Measurements from ENCODE around the gene SFRP5. TPM values are rescaled to one million over a fixed set of nuclear protein-coding genes. Genes with fewer than 3 reads are reported as not detected.

Gene SFRP5
- total and polyA plus RNA-seq, 2 donors from 2014 or later, result 0.22 to 0.31 TPM

DNA sequence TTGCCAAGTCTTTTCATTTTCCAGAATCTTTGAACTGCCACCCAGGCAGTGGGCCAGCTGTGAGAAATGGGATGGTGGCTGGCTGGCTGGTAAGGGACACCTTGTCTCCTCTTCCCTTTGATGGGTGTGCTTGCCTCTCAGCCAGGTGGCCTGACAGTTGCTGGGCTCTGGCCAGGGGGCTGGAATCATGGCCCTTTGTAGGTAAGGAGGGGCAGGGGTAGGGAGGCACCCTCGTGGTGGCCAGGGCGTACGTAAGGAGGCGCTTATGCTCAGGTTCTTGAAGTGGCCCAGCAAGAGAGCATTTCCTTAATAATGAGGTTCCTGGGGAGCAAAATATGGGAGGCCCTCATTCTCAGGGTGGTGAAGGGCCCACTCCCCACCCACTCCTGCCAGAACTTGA lies 44.8 kb upstream of the SFRP5 start:
- Histone ChIP-seq H3K4me1 (ENCODE audit: control insufficient read depth in 2 of 3, insufficient read depth in 2 of 3, low read depth in 1 of 3, low read length in 3 of 3) (no peaks in the 10 kb centered on the region), H3K36me3 (ENCODE audit: control insufficient read depth in 2 of 3, insufficient read depth in 3 of 3, low read length in 3 of 3) (no peaks in the 10 kb centered on the region), H3K9me3 (ENCODE audit: control insufficient read depth in 2 of 3, insufficient read depth in 1 of 3, low read length in 3 of 3) (no peaks in the 10 kb centered on the region), H3K4me3 (ENCODE audit: low read length in 3 of 3) (no peak overlapping the region), H3K9ac (ENCODE audit: low read length in 3 of 3) (no peak overlapping the region), H3K27ac (ENCODE audit: low read depth in 2 of 2, low read length in 2 of 2) (no peak overlapping the region), H3K27me3 (ENCODE audit: control insufficient read depth, insufficient read depth, low read length) (no peaks in the 10 kb centered on the region)
- DNase-seq (no peak), FAIRE-seq (no peak)
- TF ChIP-seq, protein P1, sequence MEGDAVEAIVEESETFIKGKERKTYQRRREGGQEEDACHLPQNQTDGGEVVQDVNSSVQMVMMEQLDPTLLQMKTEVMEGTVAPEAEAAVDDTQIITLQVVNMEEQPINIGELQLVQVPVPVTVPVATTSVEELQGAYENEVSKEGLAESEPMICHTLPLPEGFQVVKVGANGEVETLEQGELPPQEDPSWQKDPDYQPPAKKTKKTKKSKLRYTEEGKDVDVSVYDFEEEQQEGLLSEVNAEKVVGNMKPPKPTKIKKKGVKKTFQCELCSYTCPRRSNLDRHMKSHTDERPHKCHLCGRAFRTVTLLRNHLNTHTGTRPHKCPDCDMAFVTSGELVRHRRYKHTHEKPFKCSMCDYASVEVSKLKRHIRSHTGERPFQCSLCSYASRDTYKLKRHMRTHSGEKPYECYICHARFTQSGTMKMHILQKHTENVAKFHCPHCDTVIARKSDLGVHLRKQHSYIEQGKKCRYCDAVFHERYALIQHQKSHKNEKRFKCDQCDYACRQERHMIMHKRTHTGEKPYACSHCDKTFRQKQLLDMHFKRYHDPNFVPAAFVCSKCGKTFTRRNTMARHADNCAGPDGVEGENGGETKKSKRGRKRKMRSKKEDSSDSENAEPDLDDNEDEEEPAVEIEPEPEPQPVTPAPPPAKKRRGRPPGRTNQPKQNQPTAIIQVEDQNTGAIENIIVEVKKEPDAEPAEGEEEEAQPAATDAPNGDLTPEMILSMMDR (IDR thresholded peaks at IDR 0.05; ENCODE audit: borderline replicate concordance, extremely low read depth, insufficient read depth), result no peak
- intact Hi-C loops (cut with DNase I), result no loop called here

DNA sequence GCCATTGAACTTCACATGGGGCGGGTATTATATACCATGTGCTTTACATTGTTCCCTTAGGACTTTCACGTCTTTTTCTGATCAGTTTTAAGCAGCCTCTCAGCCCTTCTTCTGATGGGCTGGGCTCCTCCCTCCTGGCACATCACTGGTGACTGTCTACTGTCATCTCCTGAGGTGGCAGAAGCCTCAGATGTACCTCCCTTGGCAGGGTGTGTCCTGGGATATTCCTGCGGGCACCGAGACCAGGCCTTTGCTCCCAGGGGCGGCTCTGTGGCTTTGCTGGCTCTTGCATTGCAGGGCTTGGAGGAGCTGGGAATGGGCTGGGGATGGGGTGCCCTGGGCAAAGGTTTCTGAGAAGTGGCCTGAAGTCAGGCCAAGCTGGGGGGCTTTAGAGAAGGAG lies 43.2 kb upstream of the SFRP5 start:
- FAIRE-seq (no peak), DNase-seq (no peak)
- Histone ChIP-seq H3K27ac (ENCODE audit: low read depth in 2 of 2, low read length in 2 of 2) (no peak overlapping the region), H3K9ac (ENCODE audit: low read length in 3 of 3) (no peak overlapping the region), H3K36me3 (ENCODE audit: control insufficient read depth in 2 of 3, insufficient read depth in 3 of 3, low read length in 3 of 3) (no peaks in the 10 kb centered on the region), H3K4me3 (ENCODE audit: low read length in 3 of 3) (no peak overlapping the region), H3K9me3 (ENCODE audit: control insufficient read depth in 2 of 3, insufficient read depth in 1 of 3, low read length in 3 of 3) (no peaks in the 10 kb centered on the region), H3K27me3 (ENCODE audit: control insufficient read depth, insufficient read depth, low read length) (no peaks in the 10 kb centered on the region), H3K4me1 (ENCODE audit: control insufficient read depth in 2 of 3, insufficient read depth in 2 of 3, low read depth in 1 of 3, low read length in 3 of 3) (no peaks in the 10 kb centered on the region)
- intact Hi-C loops (cut with DNase I), result no loop called here
- TF ChIP-seq, protein P1 (IDR thresholded peaks at IDR 0.05; ENCODE audit: borderline replicate concordance, extremely low read depth, insufficient read depth), result no peak

DNA sequence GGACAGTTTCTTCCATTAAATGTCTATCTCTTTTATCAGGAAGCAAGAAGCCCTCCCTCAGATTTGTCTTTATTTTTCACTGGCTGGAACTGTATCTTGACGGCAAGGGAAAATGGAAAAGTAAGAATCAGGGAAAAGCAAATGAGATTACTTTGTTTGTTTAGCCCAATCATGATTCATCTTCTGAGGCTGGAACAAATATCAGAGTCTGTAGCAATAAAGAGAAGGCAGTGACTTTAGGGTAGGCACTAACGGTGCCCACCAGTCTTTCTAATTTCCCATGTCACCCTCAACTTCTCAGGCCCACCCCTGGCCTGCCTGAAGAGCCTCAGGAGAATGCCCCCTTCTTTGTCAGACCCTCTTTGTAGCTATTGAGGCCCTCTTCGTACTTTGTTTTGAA lies 41.5 kb upstream of the SFRP5 start:
- no peak for FAIRE-seq
- intact Hi-C loops (cut with DNase I), result no loop called here
- DNase-seq, result no peak
- Histone ChIP-seq H3K4me1 (ENCODE audit: control insufficient read depth in 2 of 3, insufficient read depth in 2 of 3, low read depth in 1 of 3, low read length in 3 of 3) (no peaks in the 10 kb centered on the region), H3K9me3 (ENCODE audit: control insufficient read depth in 2 of 3, insufficient read depth in 1 of 3, low read length in 3 of 3) (no peaks in the 10 kb centered on the region), H3K27ac (ENCODE audit: low read depth in 2 of 2, low read length in 2 of 2) (no peak overlapping the region), H3K36me3 (ENCODE audit: control insufficient read depth in 2 of 3, insufficient read depth in 3 of 3, low read length in 3 of 3) (no peaks in the 10 kb centered on the region), H3K4me3 (ENCODE audit: low read length in 3 of 3) (no peak overlapping the region), H3K27me3 (ENCODE audit: control insufficient read depth, insufficient read depth, low read length) (no peaks in the 10 kb centered on the region), H3K9ac (ENCODE audit: low read length in 3 of 3) (no peak overlapping the region)
- TF ChIP-seq, protein P1 (IDR thresholded peaks at IDR 0.05; ENCODE audit: borderline replicate concordance, extremely low read depth, insufficient read depth), result no peak

DNA sequence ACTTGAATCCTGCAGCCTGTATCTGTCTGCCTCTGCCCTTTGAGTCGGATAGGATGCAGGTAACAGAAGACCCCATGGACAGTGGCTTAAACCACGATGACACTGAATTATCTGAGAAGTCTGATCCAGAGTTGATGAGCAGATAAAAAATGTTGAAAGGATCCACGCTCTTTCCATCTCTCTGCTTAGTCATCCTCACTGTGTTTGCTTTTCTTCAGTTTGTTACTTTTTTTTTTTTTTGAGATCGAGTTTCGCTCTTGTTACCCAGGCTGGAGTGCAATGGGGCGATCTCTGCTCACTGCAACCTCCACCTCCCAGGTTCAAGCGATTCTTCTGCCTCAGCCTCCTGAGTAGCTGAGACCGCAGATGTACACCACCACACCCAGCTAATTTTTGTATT lies 40.9 kb upstream of the SFRP5 start:
- Histone ChIP-seq H3K27me3 (ENCODE audit: control insufficient read depth, insufficient read depth, low read length) (no peaks in the 10 kb centered on the region), H3K9ac (ENCODE audit: low read length in 3 of 3) (no peak overlapping the region), H3K4me1 (ENCODE audit: control insufficient read depth in 2 of 3, insufficient read depth in 2 of 3, low read depth in 1 of 3, low read length in 3 of 3) (no peaks in the 10 kb centered on the region), H3K4me3 (ENCODE audit: low read length in 3 of 3) (no peak overlapping the region), H3K27ac (ENCODE audit: low read depth in 2 of 2, low read length in 2 of 2) (no peak overlapping the region), H3K9me3 (ENCODE audit: control insufficient read depth in 2 of 3, insufficient read depth in 1 of 3, low read length in 3 of 3) (no peaks in the 10 kb centered on the region), H3K36me3 (ENCODE audit: control insufficient read depth in 2 of 3, insufficient read depth in 3 of 3, low read length in 3 of 3) (no peaks in the 10 kb centered on the region)
- TF ChIP-seq, protein P1 (IDR thresholded peaks at IDR 0.05; ENCODE audit: borderline replicate concordance, extremely low read depth, insufficient read depth), result no peak
- intact Hi-C loops (cut with DNase I), result no loop called here
- DNase-seq, result no peak
- no peak for FAIRE-seq
